Right lobe of liver (tissue), 4 donors: ENCODE results near the gene RANBP17.

Experiments
- CTCF ChIP-seq, 4 donors: fragments of 200-600 bp in 3 of 4; fragments of 450-650 bp in 1 of 4; IDR thresholded peaks; one replicate each; pipeline versions ENCODE4 v1.5.1 to v1.8.0; 2016 to 2022; ENCODE audit warnings: antibody characterized with exemption in 4 of 4, mild to moderate bottlenecking in 2 of 4
- POLR2A ChIP-seq: fragments of 450-650 bp; IDR thresholded peaks from one replicate; pipeline ENCODE4 v1.6.1; 2017; ENCODE audit warnings: antibody characterized with exemption, mild to moderate bottlenecking
- donor health status: DM: no; HTN: no; CAD: no.
- donor health status: DM: no; HTN: no; CAD: no.
- donor health status: DM: no; HTN: yes; CAD: no.

- TF ChIP-seq POLR2A (no peak), CTCF (IDR thresholded peaks at IDR 0.05) (no peak)
Measured at GRCh38 chr5:171242521-171242920, 380.7 kb downstream of the RANBP17 start.
